ENCODE data around the gene NUPR2.
"Not testable (repeated sequence)": the region's sequence is repeated elsewhere in the genome, so short reads cannot be mapped to it uniquely, and the experiment has no call there.

Gene NUPR2, protein sequence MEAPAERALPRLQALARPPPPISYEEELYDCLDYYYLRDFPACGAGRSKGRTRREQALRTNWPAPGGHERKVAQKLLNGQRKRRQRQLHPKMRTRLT

DNA sequence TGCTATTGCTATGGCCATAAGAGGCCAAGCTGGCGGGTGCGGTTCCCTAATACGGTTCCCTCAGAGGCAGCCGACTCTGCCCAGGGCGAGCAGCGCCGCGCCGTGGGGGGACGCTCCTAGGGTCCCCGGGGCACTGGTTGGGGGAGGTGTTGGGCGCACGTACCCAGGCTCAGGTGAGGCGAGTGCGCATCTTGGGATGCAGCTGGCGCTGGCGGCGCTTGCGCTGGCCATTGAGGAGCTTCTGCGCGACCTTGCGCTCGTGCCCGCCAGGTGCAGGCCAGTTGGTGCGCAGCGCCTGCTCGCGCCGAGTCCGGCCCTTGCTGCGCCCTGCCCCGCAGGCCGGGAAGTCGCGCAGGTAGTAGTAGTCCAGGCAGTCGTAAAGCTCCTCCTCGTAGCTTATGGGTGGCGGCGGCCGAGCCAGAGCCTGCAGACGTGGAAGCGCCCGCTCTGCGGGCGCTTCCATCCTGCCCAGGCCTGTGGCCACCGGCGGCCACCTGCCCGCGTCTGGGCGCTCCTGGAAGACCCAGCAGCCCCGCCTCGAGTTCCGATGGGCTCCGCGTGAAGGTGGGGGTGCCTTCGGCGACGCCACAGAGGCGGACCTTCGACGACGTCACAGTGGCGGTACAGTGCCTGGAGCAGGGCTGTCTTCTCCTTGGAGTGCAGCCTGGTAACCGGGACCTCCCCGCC, at the start of gene NUPR2:
Gene NUPR2, minus strand, starts transcription at position 566 of the 687 bp plus-strand sequence. Its CDS starts 103 bp downstream, at position 463.
- DNase-seq (ENCODE audit: low read depth, low spot score) = no peak

DNA sequence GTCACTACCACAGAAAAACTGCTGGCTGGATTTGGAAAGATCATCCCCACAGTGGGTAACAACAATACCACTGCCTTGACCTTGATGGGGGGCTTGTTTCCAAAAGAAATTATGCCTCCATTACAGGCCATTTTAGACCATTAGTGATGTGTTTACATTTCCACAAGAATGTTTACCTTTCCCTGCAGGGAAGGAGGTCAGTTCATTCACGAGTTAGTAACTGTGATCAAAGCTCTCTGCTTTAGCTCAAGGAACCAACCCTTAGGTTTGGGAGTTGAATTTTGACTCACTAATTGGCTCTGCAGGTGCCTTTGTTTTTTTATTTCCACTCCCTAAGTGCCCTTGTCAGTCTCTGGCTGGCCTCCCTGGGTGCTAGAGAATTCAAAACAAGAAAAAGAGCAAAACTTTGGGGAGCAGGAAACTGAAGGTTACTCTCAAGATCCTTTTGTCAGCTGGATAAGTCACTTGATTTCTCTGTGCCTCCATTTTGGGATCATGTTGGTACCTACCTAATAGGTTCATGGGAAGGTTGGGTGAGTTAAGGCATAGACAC, 41.1 kb upstream of the NUPR2 start:
- DNase-seq (ENCODE audit: low read depth, low spot score) = no peak

DNA sequence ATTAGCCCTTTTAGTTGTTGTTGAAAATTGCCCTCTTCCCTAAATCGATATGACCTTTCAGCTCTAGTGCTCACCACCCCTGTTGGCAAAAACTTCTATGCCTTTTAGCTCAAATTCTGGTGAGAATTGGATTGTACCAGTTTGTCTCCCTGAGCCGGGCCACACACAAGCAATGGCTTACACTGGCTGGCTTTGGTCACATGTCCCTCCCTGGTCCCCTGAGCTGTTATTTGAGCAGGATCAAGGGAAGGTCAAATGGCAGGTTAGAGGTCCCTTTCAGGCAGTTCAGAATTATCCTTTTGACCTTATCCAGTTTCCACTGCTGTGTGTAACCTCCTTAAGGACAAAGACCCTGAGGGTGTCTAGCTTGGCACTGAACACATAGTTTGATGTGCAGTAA, 14.8 kb upstream of the NUPR2 start:
- DNase-seq (ENCODE audit: low read depth, low spot score) = not testable (repeated sequence)

- no peak for DNase-seq (ENCODE audit: low read depth, low spot score)
Observed at GRCh38 chr7:56127241-56127975, 11.2 kb upstream of the NUPR2 start.

DNA sequence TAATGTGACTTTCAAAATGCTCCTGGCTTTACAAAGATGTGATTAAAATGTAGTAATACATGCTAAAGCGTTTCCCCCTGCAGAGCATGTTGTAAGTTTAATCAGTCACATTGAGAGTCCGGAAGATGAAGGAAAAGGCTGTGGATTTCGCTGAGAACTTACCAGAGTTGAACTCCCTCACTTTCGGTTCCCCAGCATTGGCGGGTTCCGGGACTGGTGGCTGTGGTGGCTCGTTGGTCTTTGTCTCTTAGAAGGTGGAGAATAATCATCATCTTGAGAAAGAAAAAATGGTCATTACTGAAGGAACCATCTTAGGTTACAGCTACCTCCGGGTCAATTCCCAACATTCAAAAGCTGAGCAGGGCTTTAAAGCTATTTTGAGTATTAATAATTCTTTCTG, 9.6 kb upstream of the NUPR2 start:
- no peak for DNase-seq (ENCODE audit: low read depth, low spot score)

- DNase-seq (ENCODE audit: low read depth, low spot score) = no peak
Observed at GRCh38 chr7:56124981-56125380, 8.8 kb upstream of the NUPR2 start.

- DNase-seq (ENCODE audit: low read depth, low spot score) = no peak
Observed at GRCh38 chr7:56121440-56121839, 5.2 kb upstream of the NUPR2 start.

- not testable (repeated sequence) for DNase-seq (ENCODE audit: low read depth, low spot score)
Observed at GRCh38 chr7:56112244-56112643, 4.0 kb downstream of the NUPR2 start.

GRCh38 chr7:56110611-56111010, 5.6 kb downstream of the NUPR2 start:
- no peak for DNase-seq (ENCODE audit: low read depth, low spot score)

DNA sequence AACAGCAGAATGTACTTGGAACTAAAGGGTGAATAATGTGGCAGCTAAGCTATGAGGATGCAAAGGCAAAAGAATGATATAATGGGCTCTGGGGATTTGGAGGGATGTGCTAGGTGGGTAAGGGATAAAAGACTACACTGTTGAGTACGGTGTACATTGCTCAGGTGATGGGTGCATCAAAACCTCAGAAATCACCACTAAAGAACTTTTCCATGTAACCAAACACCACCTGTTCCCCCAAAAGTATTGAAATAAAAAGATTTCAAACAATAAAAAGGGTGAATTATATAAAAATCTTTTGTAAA, 8.3 kb downstream of the NUPR2 start:
- DNase-seq (ENCODE audit: low read depth, low spot score) = no peak

- DNase-seq (ENCODE audit: low read depth, low spot score) = peak; percentile 96
Observed at GRCh38 chr7:56106108-56107073, 9.8 kb downstream of the NUPR2 start, which contains the start of gene CHCHD2. Gene CHCHD2, minus strand, starts transcription at chr7:56106476. Its CDS starts 63 bp downstream, at chr7:56106413.

DNA sequence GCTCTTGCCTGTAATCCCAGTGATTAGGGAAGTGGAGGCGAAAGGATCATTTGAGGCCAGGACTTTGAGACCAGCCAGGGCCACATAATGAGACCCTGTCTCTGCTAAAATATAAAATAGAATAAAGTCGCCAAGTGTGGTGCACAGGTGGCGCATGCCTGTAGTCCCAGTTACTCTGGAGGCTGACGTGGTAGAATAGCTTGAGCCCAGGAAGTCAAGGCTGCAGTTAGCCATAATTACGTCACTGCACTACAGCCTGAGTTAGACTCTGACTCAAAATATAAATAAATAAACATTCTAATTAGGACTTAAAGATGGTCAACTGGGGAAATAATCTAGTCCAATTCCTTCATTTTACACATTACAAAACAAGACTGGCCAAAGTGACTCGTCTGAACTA, 10.7 kb downstream of the NUPR2 start:
- DNase-seq (ENCODE audit: low read depth, low spot score) = no peak

DNA sequence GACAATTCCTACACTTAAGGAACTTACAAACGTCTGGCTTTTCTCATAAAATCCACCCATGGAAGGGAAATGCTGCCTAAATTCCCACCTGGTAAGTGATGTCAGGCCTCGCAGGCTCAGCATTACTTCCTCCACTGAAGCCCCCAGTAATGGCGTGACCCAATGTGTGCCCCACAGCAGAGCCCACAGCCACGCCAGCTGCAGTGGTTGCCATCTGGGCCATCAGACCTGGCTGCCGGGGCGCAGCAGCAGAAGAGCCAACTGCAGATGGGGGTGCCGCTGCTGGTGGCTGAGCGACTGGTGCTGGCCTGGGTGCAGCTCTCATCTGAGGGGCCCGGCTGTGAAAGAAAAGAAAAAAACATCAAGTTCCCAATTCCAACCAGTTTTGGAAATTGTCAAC, 12.1 kb downstream of the NUPR2 start:
- not testable (repeated sequence) for DNase-seq (ENCODE audit: low read depth, low spot score)

DNA sequence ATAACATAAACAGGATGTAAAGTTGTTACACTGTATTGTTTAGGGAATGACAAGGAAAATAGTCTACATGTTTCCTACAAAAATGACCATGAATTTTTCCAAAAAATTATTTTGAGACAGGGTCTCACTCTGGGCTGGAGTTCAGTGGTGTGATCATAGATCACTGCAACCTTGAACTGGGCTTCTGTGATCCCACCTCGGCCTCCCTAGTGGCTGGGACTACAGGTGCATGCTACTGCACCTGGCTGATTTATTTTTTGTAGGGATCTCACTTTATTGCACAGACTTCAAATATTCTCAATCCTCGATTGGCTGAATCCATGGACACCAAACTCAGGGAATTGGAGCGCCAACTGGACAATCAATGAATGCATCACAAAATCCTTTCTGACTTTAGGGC, 16.6 kb downstream of the NUPR2 start:
- no peak for DNase-seq (ENCODE audit: low read depth, low spot score)

GRCh38 chr7:56098187-56099008, 17.8 kb downstream of the NUPR2 start:
- DNase-seq (ENCODE audit: low read depth, low spot score) = not testable (repeated sequence)

GRCh38 chr7:56097700-56098099, 18.5 kb downstream of the NUPR2 start:
- no peak for DNase-seq (ENCODE audit: low read depth, low spot score)

GRCh38 chr7:56092789-56093531, 23.3 kb downstream of the NUPR2 start, which contains the start of gene PHKG1:
Gene PHKG1, minus strand, starts transcription at chr7:56092952. Its CDS starts 4,011 bp downstream, at chr7:56088941.
- peak; percentile 59 for DNase-seq (ENCODE audit: low read depth, low spot score)

DNA sequence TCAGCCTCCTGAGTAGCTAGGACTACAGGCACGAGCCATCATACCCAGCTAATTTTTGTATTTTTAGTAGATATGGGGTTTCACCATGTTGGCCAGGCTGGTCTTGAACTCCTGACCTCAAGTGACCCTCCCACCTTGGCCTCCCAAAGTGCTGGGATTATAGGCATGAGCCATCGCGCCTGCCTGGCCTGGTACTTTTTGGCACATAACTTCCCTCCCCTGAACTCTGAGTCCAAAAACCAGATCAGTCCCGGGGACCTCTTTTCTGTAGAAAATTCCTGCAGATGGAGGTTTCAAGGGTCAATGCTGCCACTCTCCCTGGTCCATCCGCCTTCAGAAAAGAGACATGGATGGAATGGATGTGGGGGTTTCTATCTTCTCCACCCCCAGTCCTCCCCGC, 23.8 kb downstream of the NUPR2 start:
- not testable (repeated sequence) for DNase-seq (ENCODE audit: low read depth, low spot score)

DNA sequence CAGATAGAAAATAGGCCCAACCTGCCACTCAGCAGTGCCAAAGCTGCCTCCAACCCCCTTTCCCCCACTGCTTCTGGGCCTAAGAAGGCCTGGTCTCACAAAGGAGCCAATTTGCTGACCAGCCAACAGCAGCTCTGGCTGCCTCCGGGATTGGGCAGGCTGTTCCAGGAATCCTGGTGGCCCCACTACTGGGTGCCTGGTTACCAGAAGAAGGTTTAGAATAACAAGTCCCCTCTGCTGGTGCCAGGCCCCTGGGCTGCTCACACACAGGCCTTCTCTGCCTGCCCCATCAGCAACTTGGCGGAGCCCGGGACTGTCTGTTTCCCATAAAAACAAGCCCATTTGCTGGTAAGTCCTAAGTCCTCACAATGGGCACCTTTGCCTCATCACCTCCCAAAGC, 24.6 kb downstream of the NUPR2 start:
- no peak for DNase-seq (ENCODE audit: low read depth, low spot score)

DNA sequence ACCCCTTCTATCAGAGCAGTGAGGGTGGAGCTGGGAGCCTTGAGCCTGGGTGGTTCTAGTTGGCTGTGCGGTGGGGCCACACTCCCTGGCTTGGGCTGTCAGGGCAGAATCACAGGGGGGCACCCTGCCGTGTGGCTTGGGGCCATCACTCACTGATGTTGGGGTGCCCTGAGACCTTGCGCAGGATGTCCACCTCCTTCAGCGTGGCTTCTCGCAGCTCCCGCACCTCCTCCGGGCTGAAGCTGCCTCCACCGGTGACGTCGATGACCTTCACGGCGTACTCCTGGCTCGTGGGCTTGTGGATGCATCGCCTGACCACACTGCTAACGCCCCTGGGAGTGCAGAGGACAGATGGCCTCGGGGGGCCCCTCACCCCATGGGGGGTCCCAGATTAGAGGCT, 28.8 kb downstream of the NUPR2 start:
- DNase-seq (ENCODE audit: low read depth, low spot score) = no peak
